Mucosa of descending colon (tissue), 3 donors: Measurements from ENCODE around the gene KDM3B. TPM values are rescaled to one million over a fixed set of nuclear protein-coding genes. Genes with fewer than 3 reads are reported as not detected.

Experiments used
- ATAC-seq: fragments of 200-7000 bp; cut with Tn5 transposase; one replicate; pipeline ENCODE4 v1.9.1; 2020; ENCODE audit warnings: mild to moderate bottlenecking, moderate library complexity
- DNase-seq, 3 donors: peaks; one replicate each; pipeline ENCODE4 v3.0.0-alpha.2; 2020
- H3K36me3 ChIP-seq: fragments of 200-600 bp; one replicate; pipeline ENCODE4 v1.8.0; 2021; ENCODE audit warnings: low read depth, mild to moderate bottlenecking
- H3K4me1 ChIP-seq: fragments of 200-600 bp; one replicate; pipeline ENCODE4 v1.8.0; 2021; ENCODE audit warnings: low read depth, mild to moderate bottlenecking
- H3K4me3 ChIP-seq: fragments of 200-600 bp; one replicate; pipeline ENCODE4 v1.8.0; 2021; ENCODE audit warnings: mild to moderate bottlenecking
- H3K9me3 ChIP-seq: fragments of 200-600 bp; one replicate; pipeline ENCODE4 v1.8.0; 2021; ENCODE audit warnings: mild to moderate bottlenecking
- intact Hi-C, 2 donors: fragments of 100-400 bp; cut with DNase I in 1 of 2; cut with micrococcal nuclease in 1 of 2; formaldehyde crosslinking; loops; one replicate each; pipeline versions ENCODE4 v1.11.0 to v1.11.1; 2022; cut with DNase I, micrococcal nuclease
- total RNA-seq, 3 donors: library from RNA; stranded (reverse); fragmentation: NEBNext Ultra II Directional in 2 of 3; extraction: Animal tissue kit (Norgen Biotek cat#: 25700) in 2 of 3; gene quantifications; one replicate each; pipeline versions ENCODE4 v1.2.1 to v1.2.4, GENCODE V29; 2021 to 2023
- TF ChIP-seq, protein P1 (sequence below): fragments of 200-600 bp; IDR thresholded peaks from one replicate; pipeline ENCODE4 v1.8.0; 2022; ENCODE audit warnings: antibody characterized with exemption, mild to moderate bottlenecking
- donor health status: DM: no; HTN: no; CAD: no; lungs with moderate emphysema.
- donor health status: DM: no; HTN: no; CAD: no.
- donor health status: DM: no; HTN: yes; CAD: no.

The KDM3B gene
- total RNA-seq, 3 donors from 2014 or later = 56.6 to 84.3 (median 71.7) TPM

- Histone ChIP-seq H3K4me1 (peaks cover 15% of the 10 kb centered on the region), H3K36me3 (no peaks in the 10 kb centered on the region), H3K9me3 (no peaks in the 10 kb centered on the region), H3K4me3 (peak overlapping the region; percentile 48)
- intact Hi-C loops = no loop called here
- ATAC-seq (peak; percentile 82), DNase-seq (peak; percentile 95 to 97 (median 97))
- TF ChIP-seq, protein P1, sequence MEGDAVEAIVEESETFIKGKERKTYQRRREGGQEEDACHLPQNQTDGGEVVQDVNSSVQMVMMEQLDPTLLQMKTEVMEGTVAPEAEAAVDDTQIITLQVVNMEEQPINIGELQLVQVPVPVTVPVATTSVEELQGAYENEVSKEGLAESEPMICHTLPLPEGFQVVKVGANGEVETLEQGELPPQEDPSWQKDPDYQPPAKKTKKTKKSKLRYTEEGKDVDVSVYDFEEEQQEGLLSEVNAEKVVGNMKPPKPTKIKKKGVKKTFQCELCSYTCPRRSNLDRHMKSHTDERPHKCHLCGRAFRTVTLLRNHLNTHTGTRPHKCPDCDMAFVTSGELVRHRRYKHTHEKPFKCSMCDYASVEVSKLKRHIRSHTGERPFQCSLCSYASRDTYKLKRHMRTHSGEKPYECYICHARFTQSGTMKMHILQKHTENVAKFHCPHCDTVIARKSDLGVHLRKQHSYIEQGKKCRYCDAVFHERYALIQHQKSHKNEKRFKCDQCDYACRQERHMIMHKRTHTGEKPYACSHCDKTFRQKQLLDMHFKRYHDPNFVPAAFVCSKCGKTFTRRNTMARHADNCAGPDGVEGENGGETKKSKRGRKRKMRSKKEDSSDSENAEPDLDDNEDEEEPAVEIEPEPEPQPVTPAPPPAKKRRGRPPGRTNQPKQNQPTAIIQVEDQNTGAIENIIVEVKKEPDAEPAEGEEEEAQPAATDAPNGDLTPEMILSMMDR = no peak
These were observed 112.1 kb downstream of the KDM3B start for GRCh38 chr5:138464388-138465260.

DNA sequence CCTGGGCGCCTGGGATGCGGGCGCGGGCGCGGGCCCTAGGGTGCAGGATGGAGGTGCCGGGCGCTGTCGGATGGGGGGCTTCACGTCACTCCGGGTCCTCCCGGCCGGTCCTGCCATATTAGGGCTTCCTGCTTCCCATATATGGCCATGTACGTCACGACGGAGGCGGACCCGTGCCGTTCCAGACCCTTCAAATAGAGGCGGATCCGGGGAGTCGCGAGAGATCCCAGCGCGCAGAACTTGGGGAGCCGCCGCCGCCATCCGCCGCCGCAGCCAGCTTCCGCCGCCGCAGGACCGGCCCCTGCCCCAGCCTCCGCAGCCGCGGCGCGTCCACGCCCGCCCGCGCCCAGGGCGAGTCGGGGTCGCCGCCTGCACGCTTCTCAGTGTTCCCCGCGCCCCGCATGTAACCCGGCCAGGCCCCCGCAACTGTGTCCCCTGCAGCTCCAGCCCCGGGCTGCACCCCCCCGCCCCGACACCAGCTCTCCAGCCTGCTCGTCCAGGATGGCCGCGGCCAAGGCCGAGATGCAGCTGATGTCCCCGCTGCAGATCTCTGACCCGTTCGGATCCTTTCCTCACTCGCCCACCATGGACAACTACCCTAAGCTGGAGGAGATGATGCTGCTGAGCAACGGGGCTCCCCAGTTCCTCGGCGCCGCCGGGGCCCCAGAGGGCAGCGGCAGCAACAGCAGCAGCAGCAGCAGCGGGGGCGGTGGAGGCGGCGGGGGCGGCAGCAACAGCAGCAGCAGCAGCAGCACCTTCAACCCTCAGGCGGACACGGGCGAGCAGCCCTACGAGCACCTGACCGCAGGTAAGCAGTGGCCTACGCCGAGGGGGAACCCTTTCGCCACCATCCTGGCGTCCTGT, 113.0 kb downstream of the KDM3B start, which contains the start of gene EGR1:
Gene EGR1 (plus strand): TSS at position 219 of the 864 bp plus-strand sequence. CDS start 283 bp downstream, at position 502.
- H3K4me1 ChIP-seq = peaks cover 15% of the 10 kb centered on the region
- intact Hi-C loops = no loop called here
- DNase-seq (peak; percentile 95 to 97 (median 96)), ATAC-seq (peak; percentile 66)
- TF ChIP-seq, protein P1 = no peak
- no peaks in the 10 kb centered on the region for H3K36me3 ChIP-seq
- H3K9me3 ChIP-seq = no peaks in the 10 kb centered on the region
- H3K4me3 ChIP-seq = peak within 1 kb of the TSS; percentile 48

GRCh38 chr5:138466125-138466899, 113.8 kb downstream of the KDM3B start:
- peak in 1 of 3 donors; percentile 53 for DNase-seq
- intact Hi-C loops = no loop called here
- no peak for ATAC-seq

DNA sequence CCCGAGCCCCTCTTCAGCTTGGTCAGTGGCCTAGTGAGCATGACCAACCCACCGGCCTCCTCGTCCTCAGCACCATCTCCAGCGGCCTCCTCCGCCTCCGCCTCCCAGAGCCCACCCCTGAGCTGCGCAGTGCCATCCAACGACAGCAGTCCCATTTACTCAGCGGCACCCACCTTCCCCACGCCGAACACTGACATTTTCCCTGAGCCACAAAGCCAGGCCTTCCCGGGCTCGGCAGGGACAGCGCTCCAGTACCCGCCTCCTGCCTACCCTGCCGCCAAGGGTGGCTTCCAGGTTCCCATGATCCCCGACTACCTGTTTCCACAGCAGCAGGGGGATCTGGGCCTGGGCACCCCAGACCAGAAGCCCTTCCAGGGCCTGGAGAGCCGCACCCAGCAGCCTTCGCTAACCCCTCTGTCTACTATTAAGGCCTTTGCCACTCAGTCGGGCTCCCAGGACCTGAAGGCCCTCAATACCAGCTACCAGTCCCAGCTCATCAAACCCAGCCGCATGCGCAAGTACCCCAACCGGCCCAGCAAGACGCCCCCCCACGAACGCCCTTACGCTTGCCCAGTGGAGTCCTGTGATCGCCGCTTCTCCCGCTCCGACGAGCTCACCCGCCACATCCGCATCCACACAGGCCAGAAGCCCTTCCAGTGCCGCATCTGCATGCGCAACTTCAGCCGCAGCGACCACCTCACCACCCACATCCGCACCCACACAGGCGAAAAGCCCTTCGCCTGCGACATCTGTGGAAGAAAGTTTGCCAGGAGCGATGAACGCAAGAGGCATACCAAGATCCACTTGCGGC, 114.6 kb downstream of the KDM3B start:
- H3K36me3 ChIP-seq = no peaks in the 10 kb centered on the region
- ATAC-seq (no peak), DNase-seq (peak in 2 of 3 donors; percentile 60 to 65)
- intact Hi-C loops = no loop called here
- peaks cover 13% of the 10 kb centered on the region for H3K4me1 ChIP-seq
- no peaks in the 10 kb centered on the region for H3K9me3 ChIP-seq
- no peak overlapping the region for H3K4me3 ChIP-seq
- TF ChIP-seq, protein P1 = no peak

More at GRCh38 chr5:138466125-138466899, 113.8 kb downstream of the KDM3B start:
- no peaks in the 10 kb centered on the region for H3K36me3 ChIP-seq
- no peaks in the 10 kb centered on the region for H3K9me3 ChIP-seq
- peak overlapping the region; percentile 48 for H3K4me3 ChIP-seq
- TF ChIP-seq, protein P1 = no peak
- H3K4me1 ChIP-seq = peaks cover 14% of the 10 kb centered on the region
